ENCODE measurements around the gene SMIM14. TPM values are rescaled to one million over a fixed set of nuclear protein-coding genes. Genes with fewer than 3 reads are reported as not detected.

Gene SMIM14
- total RNA-seq, 1 donor from 2014 or later = 58.4 TPM

GRCh38 chr4:39606747-39607146 lies 31.9 kb downstream of the SMIM14 start:
- no peak overlapping the region for H3K4me3 ChIP-seq (ENCODE audit: low read depth, low read length)
- TF ChIP-seq, protein P1, sequence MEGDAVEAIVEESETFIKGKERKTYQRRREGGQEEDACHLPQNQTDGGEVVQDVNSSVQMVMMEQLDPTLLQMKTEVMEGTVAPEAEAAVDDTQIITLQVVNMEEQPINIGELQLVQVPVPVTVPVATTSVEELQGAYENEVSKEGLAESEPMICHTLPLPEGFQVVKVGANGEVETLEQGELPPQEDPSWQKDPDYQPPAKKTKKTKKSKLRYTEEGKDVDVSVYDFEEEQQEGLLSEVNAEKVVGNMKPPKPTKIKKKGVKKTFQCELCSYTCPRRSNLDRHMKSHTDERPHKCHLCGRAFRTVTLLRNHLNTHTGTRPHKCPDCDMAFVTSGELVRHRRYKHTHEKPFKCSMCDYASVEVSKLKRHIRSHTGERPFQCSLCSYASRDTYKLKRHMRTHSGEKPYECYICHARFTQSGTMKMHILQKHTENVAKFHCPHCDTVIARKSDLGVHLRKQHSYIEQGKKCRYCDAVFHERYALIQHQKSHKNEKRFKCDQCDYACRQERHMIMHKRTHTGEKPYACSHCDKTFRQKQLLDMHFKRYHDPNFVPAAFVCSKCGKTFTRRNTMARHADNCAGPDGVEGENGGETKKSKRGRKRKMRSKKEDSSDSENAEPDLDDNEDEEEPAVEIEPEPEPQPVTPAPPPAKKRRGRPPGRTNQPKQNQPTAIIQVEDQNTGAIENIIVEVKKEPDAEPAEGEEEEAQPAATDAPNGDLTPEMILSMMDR (IDR thresholded peaks at IDR 0.05; ENCODE audit: insufficient read depth, low read length, poor library complexity, severe bottlenecking) = no peak
- H3K27me3 ChIP-seq (ENCODE audit: control insufficient read depth, insufficient read depth, low read length) = no peaks in the 10 kb centered on the region
- DNase-seq (ENCODE audit: low read depth) = no peak
- H3K36me3 ChIP-seq (ENCODE audit: control insufficient read depth, insufficient read depth, low read length) = no peaks in the 10 kb centered on the region

DNA sequence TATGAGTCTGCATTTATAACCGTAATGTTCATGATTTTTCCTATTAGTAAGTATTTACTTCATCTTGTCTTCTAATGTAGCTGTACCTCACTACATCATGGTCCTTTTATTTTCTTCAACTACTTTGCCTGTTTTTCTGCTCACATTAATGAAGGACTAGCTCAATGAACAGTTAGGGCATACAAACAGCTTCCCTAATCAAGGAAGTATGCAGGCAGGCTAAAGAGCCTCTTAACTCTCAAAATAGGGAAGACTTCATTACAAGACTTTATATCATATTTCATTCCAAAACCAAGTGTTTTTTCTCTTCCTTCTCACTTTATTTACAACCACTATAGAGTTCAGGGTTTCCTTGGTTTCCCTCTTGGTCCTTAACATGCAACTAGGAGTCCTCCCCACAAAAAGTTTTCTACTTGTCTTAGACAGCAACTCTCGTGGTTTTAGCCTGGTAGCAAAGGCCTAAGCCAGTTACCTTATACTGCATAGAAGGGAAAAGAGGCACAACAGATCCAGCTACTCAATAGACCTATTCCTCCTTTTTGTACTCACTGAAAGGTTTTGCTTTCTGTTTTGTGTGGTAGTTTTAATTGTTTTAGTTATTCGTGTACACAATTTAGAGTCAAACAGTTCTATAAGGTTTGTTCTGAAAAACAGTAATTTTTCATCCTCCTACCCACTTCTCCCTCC lies 40.8 kb downstream of the SMIM14 start:
- DNase-seq (ENCODE audit: low read depth) = no peak
- Histone ChIP-seq H3K36me3 (ENCODE audit: control insufficient read depth, insufficient read depth, low read length) (no peaks in the 10 kb centered on the region), H3K4me3 (ENCODE audit: low read depth, low read length) (no peak overlapping the region), H3K27me3 (ENCODE audit: control insufficient read depth, insufficient read depth, low read length) (no peaks in the 10 kb centered on the region)
- TF ChIP-seq, protein P1 (IDR thresholded peaks at IDR 0.05; ENCODE audit: insufficient read depth, low read length, poor library complexity, severe bottlenecking) = no peak

- Histone ChIP-seq H3K4me3 (ENCODE audit: low read depth, low read length) (no peak overlapping the region), H3K36me3 (ENCODE audit: control insufficient read depth, insufficient read depth, low read length) (no peaks in the 10 kb centered on the region), H3K27me3 (ENCODE audit: control insufficient read depth, insufficient read depth, low read length) (no peaks in the 10 kb centered on the region)
- no peak for DNase-seq (ENCODE audit: low read depth)
- TF ChIP-seq, protein P1 (IDR thresholded peaks at IDR 0.05; ENCODE audit: insufficient read depth, low read length, poor library complexity, severe bottlenecking) = no peak
Observed at GRCh38 chr4:39596971-39597370, 41.7 kb downstream of the SMIM14 start.

- Histone ChIP-seq H3K27me3 (ENCODE audit: control insufficient read depth, insufficient read depth, low read length) (no peaks in the 10 kb centered on the region), H3K4me3 (ENCODE audit: low read depth, low read length) (no peak overlapping the region), H3K36me3 (ENCODE audit: control insufficient read depth, insufficient read depth, low read length) (no peaks in the 10 kb centered on the region)
- DNase-seq (ENCODE audit: low read depth) = no peak
- TF ChIP-seq, protein P1 (IDR thresholded peaks at IDR 0.05; ENCODE audit: insufficient read depth, low read length, poor library complexity, severe bottlenecking) = no peak
Observed at GRCh38 chr4:39591290-39591689, 47.4 kb downstream of the SMIM14 start.

DNA sequence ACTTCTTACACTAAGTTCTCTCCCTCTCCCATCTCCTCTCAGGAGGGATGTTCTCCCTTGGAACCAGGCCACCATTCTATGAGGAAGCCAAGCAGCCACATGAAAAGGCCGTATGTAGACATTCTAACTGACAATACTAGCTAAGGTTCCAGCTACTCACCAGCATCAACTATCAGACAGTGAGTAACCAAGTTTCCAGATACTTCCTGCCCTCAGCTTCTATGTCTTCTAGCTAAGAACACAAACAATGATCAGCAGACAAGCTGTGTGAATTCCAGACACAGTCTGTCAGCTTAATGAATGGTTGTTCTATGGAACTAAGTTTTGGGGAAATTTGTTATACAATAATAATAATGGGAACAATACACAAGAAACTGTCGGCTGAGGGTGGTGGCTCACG lies 50.8 kb downstream of the SMIM14 start:
- DNase-seq (ENCODE audit: low read depth) = peak; percentile 29
- Histone ChIP-seq H3K27me3 (ENCODE audit: control insufficient read depth, insufficient read depth, low read length) (no peaks in the 10 kb centered on the region), H3K4me3 (ENCODE audit: low read depth, low read length) (no peak overlapping the region), H3K36me3 (ENCODE audit: control insufficient read depth, insufficient read depth, low read length) (no peaks in the 10 kb centered on the region)
- TF ChIP-seq, protein P1 (IDR thresholded peaks at IDR 0.05; ENCODE audit: insufficient read depth, low read length, poor library complexity, severe bottlenecking) = no peak

DNA sequence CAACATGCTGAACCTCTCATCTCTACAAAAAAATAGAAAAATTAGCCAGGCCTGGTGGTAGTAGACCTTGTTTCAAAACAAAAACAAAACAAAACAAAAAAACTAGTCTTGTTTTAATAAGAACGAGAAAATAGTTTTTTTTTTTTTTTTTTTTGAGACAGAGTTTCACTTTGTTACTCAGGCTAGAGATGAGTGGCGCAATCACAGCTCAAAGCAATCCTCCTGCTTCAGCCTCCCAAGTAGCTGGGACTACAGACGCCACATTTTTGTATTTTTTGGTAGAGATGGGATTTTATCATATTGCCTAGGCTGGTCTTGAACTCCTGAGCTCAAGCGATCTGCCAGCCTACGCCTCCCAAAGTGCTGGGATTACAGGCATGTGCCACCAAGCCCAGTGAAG lies 63.7 kb downstream of the SMIM14 start:
- no peak for DNase-seq (ENCODE audit: low read depth)
- TF ChIP-seq, protein P1 (IDR thresholded peaks at IDR 0.05; ENCODE audit: insufficient read depth, low read length, poor library complexity, severe bottlenecking) = no peak
- Histone ChIP-seq H3K4me3 (ENCODE audit: low read depth, low read length) (no peak overlapping the region), H3K27me3 (ENCODE audit: control insufficient read depth, insufficient read depth, low read length) (no peaks in the 10 kb centered on the region), H3K36me3 (ENCODE audit: control insufficient read depth, insufficient read depth, low read length) (no peaks in the 10 kb centered on the region)

Measured in kidney epithelial cell (primary cell).